Stimulated activated CD4-positive, alpha-beta T cell treated with anti-CD3 and anti-CD28 coated beads, Interleukin-15, amount 100 ng/mL, for 48 hours (primary cell): Measurements from ENCODE around the gene RAB11A.

ENCODE experiments used
- DNase-seq, 2 donors: peaks; one replicate each; pipeline ENCODE4 v3.0.0-alpha.2; 2020; ENCODE audit warnings: low read depth in 2 of 2

Gene RAB11A

GRCh38 chr15:65939901-65940617 lies 70.8 kb downstream of the RAB11A start:
- no peak for DNase-seq

DNA sequence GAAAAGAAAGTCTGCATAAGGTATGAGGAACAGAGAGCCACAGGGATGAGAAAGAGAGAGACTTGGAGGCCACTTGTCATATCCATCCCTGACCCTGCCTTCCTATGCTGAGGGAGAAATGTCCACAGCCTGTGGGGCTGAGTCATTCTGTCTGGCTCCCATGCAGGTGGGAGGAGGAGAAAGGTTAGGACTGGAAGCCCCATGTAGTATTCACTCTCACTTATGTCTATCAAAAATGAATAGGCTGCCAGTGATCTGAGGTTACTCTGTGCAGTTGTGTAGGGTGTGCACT lies 71.3 kb downstream of the RAB11A start:
- no peak for DNase-seq
